ENCODE data around the gene NHERF2. TPM values are rescaled to one million over a fixed set of nuclear protein-coding genes. Genes with fewer than 3 reads are reported as not detected.
A peak's percentile ranks its signal among the peaks of the same experiment; 100 is the strongest.

NHERF2 gene
- total and polyA plus RNA-seq, 3 donors from 2014 or later, result 50.6 to 59.9 (median 54.1) TPM

DNA sequence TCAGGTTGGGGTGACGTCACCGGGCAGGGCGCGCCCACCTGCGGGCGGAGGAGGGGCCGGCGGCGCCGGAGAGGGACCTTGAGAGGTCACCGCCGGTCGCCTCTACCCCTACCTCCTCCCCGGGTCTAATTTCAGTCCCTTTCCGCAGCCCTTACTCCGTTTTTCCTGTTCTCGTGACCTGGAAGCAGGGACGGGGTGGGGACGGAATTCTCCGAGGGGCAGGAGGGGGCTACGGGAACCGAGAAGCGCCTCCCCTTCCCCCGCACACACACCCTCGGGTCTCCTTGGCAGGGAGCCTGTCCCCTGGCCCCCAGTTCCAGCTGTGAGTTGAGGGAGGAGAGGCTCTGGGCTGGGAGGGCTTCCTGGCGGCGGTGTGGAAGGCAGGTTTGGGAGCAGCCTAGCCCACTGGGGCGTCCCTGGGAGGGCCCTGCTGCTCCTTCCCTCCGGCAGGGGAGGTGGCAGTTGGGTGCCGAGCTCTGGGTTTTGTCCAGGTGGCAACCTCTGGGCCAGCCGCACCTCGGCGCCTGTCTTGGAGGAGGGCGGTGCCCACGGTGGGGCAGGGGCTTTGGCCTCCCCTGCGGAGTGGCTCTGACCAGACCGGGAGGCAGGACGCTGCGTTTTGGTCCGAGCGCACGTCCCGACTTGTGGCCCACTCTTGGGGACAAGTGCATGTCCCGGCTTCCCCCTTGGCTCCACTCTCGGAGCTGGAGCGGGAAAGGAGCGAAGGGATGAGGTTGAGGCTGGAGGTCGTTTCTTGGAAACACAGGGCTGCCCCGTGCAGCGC lies 36.2 kb upstream of the NHERF2 start:
- TF ChIP-seq CTCF (IDR thresholded peaks at IDR 0.05) (no peak), POLR2A (IDR thresholded peaks at IDR 0.05) (no peak)
- Histone ChIP-seq H3K4me3 (peak overlapping the region; percentile 26 to 52), H3K9me3 (no peaks in the 10 kb centered on the region), H3K27ac (no peak overlapping the region), H3K27me3 (no peaks in the 10 kb centered on the region), H3K4me1 (peaks cover 13% of the 10 kb centered on the region), H3K36me3 (ENCODE audit: low read depth, missing control alignments) (no peaks in the 10 kb centered on the region)
- WGBS, 2 donors, result 1 to 3% methylated on average over 22 to 46 of the region's 50 CpGs
- no peak for DNase-seq
- intact Hi-C loops (cut with DNase I; ENCODE audit: low total_unique reads), result no loop called here

GRCh38 chr16:1991135-1991551 lies 35.6 kb upstream of the NHERF2 start:
- no peaks in the 10 kb centered on the region for H3K9me3 ChIP-seq
- H3K27me3 ChIP-seq, result no peaks in the 10 kb centered on the region
- TF ChIP-seq POLR2A (IDR thresholded peaks at IDR 0.05) (no peak), CTCF (IDR thresholded peaks at IDR 0.05) (no peak)
- H3K36me3 ChIP-seq (ENCODE audit: low read depth, missing control alignments), result no peaks in the 10 kb centered on the region
- intact Hi-C loops (cut with DNase I; ENCODE audit: low total_unique reads), result no loop called here
- H3K4me1 ChIP-seq, result peaks cover 13% of the 10 kb centered on the region
- no peak overlapping the region for H3K27ac ChIP-seq
- H3K4me3 ChIP-seq, result peak overlapping the region in 1 of 2 donors; percentile 52
- DNase-seq, result no peak
- WGBS, 2 donors, result 6 to 11% methylated on average over 14 to 18 of the region's 18 CpGs

- no peak overlapping the region for H3K27ac ChIP-seq
- peaks cover 13% of the 10 kb centered on the region for H3K4me1 ChIP-seq
- no peaks in the 10 kb centered on the region for H3K36me3 ChIP-seq (ENCODE audit: low read depth, missing control alignments)
- H3K4me3 ChIP-seq, result peak overlapping the region; percentile 16 to 46
- 15 to 16% methylated on average over 14 to 22 of the region's 22 CpGs for WGBS, 2 donors
- intact Hi-C loops (cut with DNase I; ENCODE audit: low total_unique reads), result no loop called here
- no peak for DNase-seq
- TF ChIP-seq CTCF (IDR thresholded peaks at IDR 0.05), result no peak
- TF ChIP-seq POLR2A (IDR thresholded peaks at IDR 0.05), result no peak
- no peaks in the 10 kb centered on the region for H3K9me3 ChIP-seq
- no peaks in the 10 kb centered on the region for H3K27me3 ChIP-seq
Observed at GRCh38 chr16:1991588-1991947, 35.1 kb upstream of the NHERF2 start.

GRCh38 chr16:1991948-1992703 lies 34.6 kb upstream of the NHERF2 start:
- peaks cover 13% of the 10 kb centered on the region for H3K4me1 ChIP-seq
- no peaks in the 10 kb centered on the region for H3K9me3 ChIP-seq
- TF ChIP-seq CTCF (IDR thresholded peaks at IDR 0.05), result no peak
- TF ChIP-seq POLR2A (IDR thresholded peaks at IDR 0.05), result no peak
- intact Hi-C loops (cut with DNase I; ENCODE audit: low total_unique reads), result no loop called here
- no peaks in the 10 kb centered on the region for H3K27me3 ChIP-seq
- H3K36me3 ChIP-seq (ENCODE audit: low read depth, missing control alignments), result no peaks in the 10 kb centered on the region
- WGBS, 2 donors, result 2 to 3% methylated on average over 9 to 85 of the region's 96 CpGs
- peak; percentile 95 for DNase-seq
- peak overlapping the region; percentile 26 to 46 for H3K4me3 ChIP-seq
- H3K27ac ChIP-seq, result no peak overlapping the region
